Coronary artery (tissue), 2 donors: ENCODE results near the gene PAK4.

Experiments
- DNase-seq: peaks from one replicate; pipeline ENCODE4 v3.0.0-alpha.2; 2017; ENCODE audit warnings: low spot score
- H3K27ac ChIP-seq, 2 donors: fragments of 200-600 bp; sonication (generic); one replicate each; pipeline ENCODE4 v1.5.1; 2016 to 2019
- H3K4me3 ChIP-seq: fragments of 200-600 bp; sonication (generic); 2 replicates; pipeline ENCODE4 v1.5.1; 2016; ENCODE audit warnings: mild to moderate bottlenecking, moderate library complexity
- CTCF ChIP-seq: fragments of 200-600 bp; sonication (generic); IDR thresholded peaks from one replicate; pipeline ENCODE4 v1.5.1; 2019; ENCODE audit warnings: antibody characterized with exemption

PAK4 gene

GRCh38 chr19:39125554-39126311 is at the start of gene PAK4:
Gene PAK4, plus strand, starts transcription at chr19:39125786. Its CDS starts 43,768 bp downstream, at chr19:39169554.
- peak; percentile 98 for DNase-seq
- H3K4me3 ChIP-seq, result peak within 1 kb of the TSS; percentile 95
- no peak for TF ChIP-seq CTCF
- peak within 1 kb of the TSS; percentile 69 to 90 for H3K27ac ChIP-seq

- DNase-seq, result no peak
- TF ChIP-seq CTCF, result no peak
- Histone ChIP-seq H3K4me3 (no peak overlapping the region), H3K27ac (no peak overlapping the region)
Observed at GRCh38 chr19:39077323-39077722, 48.3 kb upstream of the PAK4 start.

- no peak for DNase-seq
- no peak overlapping the region for H3K27ac ChIP-seq
- TF ChIP-seq CTCF, result no peak
Observed at GRCh38 chr19:39078436-39079200, 47.0 kb upstream of the PAK4 start.

GRCh38 chr19:39080431-39080830 is 45.2 kb upstream of the PAK4 start:
- H3K27ac ChIP-seq, result no peak overlapping the region
- DNase-seq, result no peak
- no peak overlapping the region for H3K4me3 ChIP-seq
- TF ChIP-seq CTCF, result no peak

More at GRCh38 chr19:39078436-39079200, 47.0 kb upstream of the PAK4 start:
- no peak overlapping the region for H3K4me3 ChIP-seq

GRCh38 chr19:39082167-39082566 is 43.4 kb upstream of the PAK4 start:
- H3K27ac ChIP-seq, result no peak overlapping the region
- no peak for TF ChIP-seq CTCF
- no peak overlapping the region for H3K4me3 ChIP-seq
- no peak for DNase-seq

GRCh38 chr19:39082745-39083598 is 42.6 kb upstream of the PAK4 start:
- TF ChIP-seq CTCF, result no peak
- H3K27ac ChIP-seq, result no peak overlapping the region
- no peak overlapping the region for H3K4me3 ChIP-seq
- no peak for DNase-seq
